Left colon (tissue), 2 donors: ENCODE results near the gene LSM14A. TPM values are rescaled to one million over a fixed set of nuclear protein-coding genes. Genes with fewer than 3 reads are reported as not detected.
"Not testable (repeated sequence)": the region's sequence is repeated elsewhere in the genome, so short reads cannot be mapped to it uniquely, and the experiment has no call there.

Experiments used
- ATAC-seq: fragments of 200-7000 bp; cut with Tn5 transposase; one replicate; pipeline ENCODE4 v1.9.1; 2020; ENCODE audit warnings: mild to moderate bottlenecking, moderate library complexity
- DNase-seq, 2 donors: peaks; one replicate each; pipeline ENCODE4 v3.0.0-alpha.2; 2020
- intact Hi-C, 2 donors: fragments of 100-400 bp; cut with DNase I in 1 of 2; cut with micrococcal nuclease in 1 of 2; formaldehyde crosslinking; loops; one replicate each; pipeline versions ENCODE4 v1.11.2 to v1.14.0; 2022; cut with DNase I, micrococcal nuclease
- total RNA-seq, 2 donors: library from RNA; stranded (reverse); fragmentation: NEBNext Ultra II Directional; extraction: Animal tissue kit (Norgen Biotek cat#: 25700); gene quantifications; one replicate each; pipeline ENCODE4 v1.2.1, GENCODE V29; 2021
- donor health status: DM: no; HTN: no; CAD: no.
- donor health status: DM: yes; HTN: yes; CAD: no.

The LSM14A gene
- total RNA-seq, 2 donors from 2014 or later: 78.2 to 79.0 TPM

GRCh38 chr19:34184880-34185491, 12.7 kb downstream of the LSM14A start:
- no peak for ATAC-seq
- intact Hi-C loops: no loop called here

GRCh38 chr19:34186205-34186604, 13.9 kb downstream of the LSM14A start:
- DNase-seq (no peak), ATAC-seq (no peak)
- intact Hi-C loops: no loop called here

More at GRCh38 chr19:34184880-34185491, 12.7 kb downstream of the LSM14A start:
- no peak for DNase-seq

- DNase-seq (no peak), ATAC-seq (no peak)
- intact Hi-C loops: no loop called here
These were observed 14.7 kb downstream of the LSM14A start for GRCh38 chr19:34187011-34187410.

- intact Hi-C loops: no loop called here
- ATAC-seq: no peak
- no peak for DNase-seq
These were observed 16.1 kb downstream of the LSM14A start for GRCh38 chr19:34188408-34188807.

GRCh38 chr19:34189199-34189916, 17.1 kb downstream of the LSM14A start:
- DNase-seq (no peak), ATAC-seq (no peak)
- intact Hi-C loops: no loop called here

- intact Hi-C loops: no loop called here
- ATAC-seq (no peak), DNase-seq (no peak)
These were observed 17.7 kb downstream of the LSM14A start for GRCh38 chr19:34189917-34190425.

GRCh38 chr19:34191355-34191962, 19.2 kb downstream of the LSM14A start:
- no peak for ATAC-seq

GRCh38 chr19:34193439-34193838, 21.1 kb downstream of the LSM14A start:
- ATAC-seq (no peak), DNase-seq (no peak)
- intact Hi-C loops: no loop called here

More at GRCh38 chr19:34191355-34191962, 19.2 kb downstream of the LSM14A start:
- DNase-seq: no peak
- intact Hi-C loops: no loop called here

- intact Hi-C loops: no loop called here
- DNase-seq (no peak), ATAC-seq (no peak)
These were observed 21.6 kb downstream of the LSM14A start for GRCh38 chr19:34193876-34194275.

GRCh38 chr19:34201133-34201532, 28.8 kb downstream of the LSM14A start:
- DNase-seq (no peak), ATAC-seq (no peak)
- intact Hi-C loops: no loop called here

GRCh38 chr19:34205324-34205723, 33.0 kb downstream of the LSM14A start:
- intact Hi-C loops, DNase-seq, ATAC-seq: not testable (repeated sequence)

GRCh38 chr19:34208291-34208884, 36.1 kb downstream of the LSM14A start:
- intact Hi-C loops: no loop called here
- ATAC-seq (no peak), DNase-seq (no peak)

- DNase-seq: no peak
- intact Hi-C loops: no loop called here
These were observed 37.4 kb downstream of the LSM14A start for GRCh38 chr19:34209726-34210125.

GRCh38 chr19:34213283-34213682, 41.0 kb downstream of the LSM14A start:
- ATAC-seq: no peak
- intact Hi-C loops: no loop called here
- DNase-seq: no peak

More at GRCh38 chr19:34209726-34210125, 37.4 kb downstream of the LSM14A start:
- no peak for ATAC-seq

- ATAC-seq (no peak), DNase-seq (no peak)
- intact Hi-C loops: no loop called here
These were observed 41.7 kb downstream of the LSM14A start for GRCh38 chr19:34214040-34214439.

- ATAC-seq: no peak
- intact Hi-C loops: no loop called here
- DNase-seq: no peak
These were observed 42.8 kb downstream of the LSM14A start for GRCh38 chr19:34215006-34215665.

GRCh38 chr19:34215666-34216038, 43.3 kb downstream of the LSM14A start:
- intact Hi-C loops: no loop called here
- DNase-seq (no peak), ATAC-seq (no peak)

GRCh38 chr19:34216745-34217219, 44.5 kb downstream of the LSM14A start:
- DNase-seq, intact Hi-C loops: not testable (repeated sequence)
- peak; percentile 31 for ATAC-seq
